Smooth muscle cell (in vitro differentiated cells): ENCODE data around the gene AFDN. TPM values are rescaled to one million over a fixed set of nuclear protein-coding genes. Genes with fewer than 3 reads are reported as not detected.

ENCODE experiments used
- DNase-seq: peaks from one replicate; lab custom pipeline; 2025; ENCODE audit not compliant: unreplicated experiment; lab: John Stamatoyannopoulos, UW
- H2AFZ ChIP-seq: fragments of 200-600 bp; sonication (generic); 2 replicates; pipeline ENCODE4 v1.6.0; 2016; ENCODE audit warnings: antibody characterized with exemption, low read depth, mild to moderate bottlenecking
- H3F3A ChIP-seq: fragments of 200-600 bp; sonication (generic); 2 replicates; pipeline ENCODE4 v1.6.0; 2017; ENCODE audit warnings: antibody characterized with exemption, low read depth
- H3K27ac ChIP-seq: fragments of 200-600 bp; sonication (generic); 2 replicates; pipeline ENCODE4 v1.5.1; 2016; ENCODE audit warnings: low read depth, mild to moderate bottlenecking
- H3K27me3 ChIP-seq: fragments of 200-600 bp; sonication (generic); 2 replicates; pipeline ENCODE4 v1.6.1; 2016; ENCODE audit warnings: low read depth, mild to moderate bottlenecking
- H3K36me3 ChIP-seq: fragments of 200-600 bp; sonication (generic); 2 replicates; pipeline ENCODE4 v1.5.1; 2016; ENCODE audit warnings: low read depth
- H3K4me1 ChIP-seq: fragments of 200-600 bp; sonication (generic); 2 replicates; pipeline ENCODE4 v1.5.1; 2016; ENCODE audit warnings: low read depth
- H3K4me2 ChIP-seq: fragments of 200-600 bp; sonication (generic); 2 replicates; pipeline ENCODE4 v1.6.0; 2016; ENCODE audit warnings: mild to moderate bottlenecking
- H3K4me3 ChIP-seq: fragments of 200-600 bp; sonication (generic); 2 replicates; pipeline ENCODE4 v1.5.1; 2016; ENCODE audit warnings: mild to moderate bottlenecking
- H3K79me2 ChIP-seq: fragments of 200-600 bp; sonication (generic); 2 replicates; pipeline ENCODE4 v1.6.0; 2016; ENCODE audit warnings: low read depth, mild to moderate bottlenecking
- H3K9ac ChIP-seq: fragments of 200-600 bp; sonication (generic); 2 replicates; pipeline ENCODE4 v1.6.0; 2016; ENCODE audit warnings: low read depth
- H3K9me3 ChIP-seq: fragments of 200-600 bp; sonication (generic); replicated peaks from 2 replicates; pipeline ENCODE4 v1.5.1; 2016; ENCODE audit warnings: low read depth
- H4K20me1 ChIP-seq: fragments of 200-600 bp; sonication (generic); 2 replicates; pipeline ENCODE4 v1.6.0; 2016; ENCODE audit warnings: low read depth
- CTCF ChIP-seq: fragments of 200-600 bp; sonication (generic); IDR thresholded peaks from 2 replicates; pipeline ENCODE4 v1.5.1; 2017; ENCODE audit warnings: borderline replicate concordance, mild to moderate bottlenecking, antibody characterized with exemption; ENCODE audit not compliant: insufficient read depth, poor library complexity, severe bottlenecking
- WGBS: methylation state at CpG from one replicate; pipeline ENCODE4 v1.1.7; 2016; ENCODE audit warnings: low lambda C conversion rate; 5-methylcytosine and 5-hydroxymethylcytosine counted together
- polyA plus RNA-seq: library from polyadenylated mRNA; unstranded; fragments of >200 nt; fragmentation: Nextera tagmentation; extraction: Ambion mirVana; gene quantifications from 2 replicates; pipeline ENCODE4 v1.2.1, GENCODE V29; 2016
- total RNA-seq: library from RNA; depleted of rRNA; stranded (reverse); fragments of >200 nt; gene quantifications from 2 replicates; pipeline ENCODE4 v1.2.3, GENCODE V29; 2014

AFDN gene
- total and polyA plus RNA-seq, 2 experiments from 2014 or later = 52.3 to 98.8 TPM

GRCh38 chr6:167988154-167988495 lies 161.4 kb downstream of the AFDN start:
- no peak overlapping the region for H3K27ac ChIP-seq

GRCh38 chr6:167988945-167989841 lies 162.5 kb downstream of the AFDN start:
- H3K9me3 ChIP-seq = no peaks in the 10 kb centered on the region
- WGBS = 93% methylated on average over 35 of the region's 36 CpGs

More at GRCh38 chr6:167988154-167988495, 161.4 kb downstream of the AFDN start:
- TF ChIP-seq CTCF = no peak
- DNase-seq = no peak
- Histone ChIP-seq H3K4me1 (no peaks in the 10 kb centered on the region), H3K4me2 (no peak overlapping the region), H2AFZ (no peak overlapping the region), H3K9me3 (no peaks in the 10 kb centered on the region), H3K4me3 (no peak overlapping the region), H3K27me3 (no peaks in the 10 kb centered on the region), H3K9ac (no peak overlapping the region), H3K79me2 (no peaks in the 10 kb centered on the region), H4K20me1 (no peaks in the 10 kb centered on the region), H3F3A (no peaks in the 10 kb centered on the region), H3K36me3 (no peaks in the 10 kb centered on the region)
- WGBS = 85% methylated on average over 5 of the region's 5 CpGs

GRCh38 chr6:167990016-167990945 lies 163.6 kb downstream of the AFDN start:
- H3K4me2 ChIP-seq = no peak overlapping the region
- no peak overlapping the region for H3K27ac ChIP-seq
- no peaks in the 10 kb centered on the region for H3K79me2 ChIP-seq
- TF ChIP-seq CTCF = no peak
- WGBS = 95% methylated on average over 69 of the region's 75 CpGs
- H3K4me3 ChIP-seq = no peak overlapping the region
- no peak for DNase-seq
- H3K9ac ChIP-seq = no peak overlapping the region
- no peaks in the 10 kb centered on the region for H3K4me1 ChIP-seq
- no peak overlapping the region for H2AFZ ChIP-seq
- no peaks in the 10 kb centered on the region for H4K20me1 ChIP-seq
- H3F3A ChIP-seq = no peaks in the 10 kb centered on the region
- no peaks in the 10 kb centered on the region for H3K9me3 ChIP-seq
- no peaks in the 10 kb centered on the region for H3K27me3 ChIP-seq
- no peaks in the 10 kb centered on the region for H3K36me3 ChIP-seq

More at GRCh38 chr6:167988945-167989841, 162.5 kb downstream of the AFDN start:
- H3K4me3 ChIP-seq = no peak overlapping the region
- DNase-seq = no peak
- H3K4me1 ChIP-seq = no peaks in the 10 kb centered on the region
- no peaks in the 10 kb centered on the region for H3K79me2 ChIP-seq
- no peak overlapping the region for H3K9ac ChIP-seq
- H3K4me2 ChIP-seq = no peak overlapping the region
- TF ChIP-seq CTCF = no peak
- H3F3A ChIP-seq = no peaks in the 10 kb centered on the region
- H4K20me1 ChIP-seq = no peaks in the 10 kb centered on the region
- no peaks in the 10 kb centered on the region for H3K27me3 ChIP-seq
- H3K36me3 ChIP-seq = no peaks in the 10 kb centered on the region
- no peak overlapping the region for H2AFZ ChIP-seq
- H3K27ac ChIP-seq = no peak overlapping the region
